ENCODE results near the gene IDUA.

DNA sequence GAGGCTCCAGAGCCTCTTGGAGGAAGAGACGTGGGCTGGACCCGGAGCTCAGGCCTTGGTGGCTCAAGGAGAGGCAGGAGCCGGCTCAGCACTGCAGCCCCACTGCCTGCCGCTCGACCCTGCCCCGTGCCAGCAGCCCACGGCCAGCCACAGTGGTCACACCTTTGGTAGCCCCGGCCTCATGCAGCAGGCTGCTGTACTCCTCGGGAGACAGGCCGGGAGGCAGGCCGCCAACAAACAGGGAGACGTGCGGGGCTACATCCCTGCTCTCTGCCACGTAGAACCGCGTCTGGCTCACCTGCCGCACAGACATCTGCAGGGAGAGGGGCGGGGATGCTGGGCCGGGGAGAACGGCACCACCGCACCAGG is 21.1 kb upstream of the IDUA start:
- TF ChIP-seq EZH2 (IDR thresholded peaks at IDR 0.05; ENCODE audit: insufficient read depth, poor library complexity, severe bottlenecking) (no peak), EZH2phosphoT487 (IDR thresholded peaks at IDR 0.05; ENCODE audit: insufficient read depth, low read depth) (no peak)
